ENCODE data around the gene YJU2.

The YJU2 gene

GRCh38 chr19:4297901-4298809 is 51.3 kb downstream of the YJU2 start:
- FAIRE-seq (no peak), DNase-seq (ENCODE audit: low spot score) (no peak)

DNA sequence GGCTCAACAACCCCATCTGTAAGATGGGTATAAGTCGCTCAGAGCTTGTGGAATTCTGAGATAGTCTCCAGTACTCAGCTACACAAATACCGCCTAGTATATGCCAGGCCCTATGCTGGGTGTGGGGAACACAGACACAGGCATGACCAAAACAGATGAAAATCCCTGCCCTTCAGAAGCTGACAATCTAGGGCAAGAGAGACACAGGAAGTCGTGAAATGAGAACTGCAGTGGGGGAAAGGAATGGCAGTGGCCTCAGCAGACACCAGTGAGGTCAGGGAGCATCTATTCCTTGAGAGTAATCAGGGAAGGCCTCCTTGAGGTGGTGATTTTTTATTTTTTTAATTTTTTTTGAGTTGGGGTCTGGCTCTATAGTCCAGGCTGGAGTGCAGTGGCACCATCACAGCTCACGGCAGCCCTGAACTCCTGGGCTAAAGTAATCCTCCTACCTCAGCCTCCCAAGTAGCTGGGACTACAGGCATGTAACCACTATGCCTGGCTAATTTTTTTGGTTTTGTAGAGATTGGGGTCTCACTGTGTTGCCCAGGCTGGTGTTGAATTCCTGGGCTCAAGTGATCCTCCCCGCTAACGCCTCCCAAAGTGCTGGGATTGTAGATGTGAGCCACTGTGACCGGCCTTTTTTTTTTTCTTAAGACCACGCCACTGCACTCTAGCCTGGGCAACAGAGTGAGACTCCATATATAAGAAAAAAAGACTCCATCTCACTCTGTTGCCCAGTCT is 52.1 kb downstream of the YJU2 start:
- DNase-seq (ENCODE audit: low spot score) (no peak), FAIRE-seq (no peak)

- FAIRE-seq, result no peak
Measured at GRCh38 chr19:4300589-4300988, 53.7 kb downstream of the YJU2 start.

DNA sequence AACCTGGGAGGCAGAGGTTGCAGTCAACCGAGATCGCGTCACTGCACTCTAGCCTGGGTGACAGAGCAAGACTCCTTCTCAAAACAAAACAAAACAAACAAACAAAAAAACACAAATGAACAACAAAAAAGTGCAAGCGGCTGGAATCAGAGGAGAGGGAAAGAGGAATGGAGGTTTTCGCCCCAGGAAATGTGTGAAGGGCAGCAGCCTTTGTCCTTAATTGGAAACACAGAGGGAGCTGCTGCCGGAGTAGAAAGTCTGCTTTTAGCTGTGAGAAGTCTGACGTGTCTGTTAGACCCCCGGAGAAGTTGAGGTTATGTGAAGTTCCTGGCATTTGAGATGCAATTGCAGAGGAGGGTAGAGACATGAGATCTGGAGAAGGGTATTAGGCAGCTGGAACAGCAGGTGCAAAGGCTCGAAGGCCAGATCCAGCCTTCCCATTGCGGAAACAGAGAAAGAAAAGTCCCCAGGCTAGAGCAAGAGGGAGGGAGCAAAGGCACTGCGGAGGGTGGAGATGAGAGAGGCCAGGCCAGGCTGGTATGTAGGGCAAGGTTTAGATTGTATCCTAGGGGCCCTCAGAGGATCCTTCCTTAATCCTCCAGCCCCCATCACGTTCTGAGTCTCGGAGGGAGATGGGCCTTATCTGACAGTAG is 54.8 kb downstream of the YJU2 start:
- FAIRE-seq, result no peak
- DNase-seq (ENCODE audit: low spot score), result no peak

More at GRCh38 chr19:4300589-4300988, 53.7 kb downstream of the YJU2 start:
- DNase-seq (ENCODE audit: low spot score), result no peak

DNA sequence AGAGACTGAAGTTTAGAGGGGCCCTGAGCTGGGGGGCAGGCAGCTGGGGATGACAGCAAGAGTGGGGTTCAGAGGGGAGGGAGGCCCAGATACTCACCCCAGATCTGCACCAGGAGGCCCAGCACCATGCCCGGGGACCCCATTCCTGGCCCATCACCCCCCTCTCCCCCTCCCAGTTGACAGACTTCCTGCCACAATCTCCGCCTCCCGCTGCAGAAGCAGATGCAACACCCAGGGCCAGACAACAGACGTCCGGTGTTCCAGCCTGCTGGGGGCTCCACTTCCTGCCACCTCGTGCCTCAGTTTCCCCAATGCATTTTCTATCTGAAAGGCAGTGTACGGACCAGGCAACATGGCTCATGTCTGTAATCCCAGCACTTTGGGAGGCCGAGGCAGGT is 55.4 kb downstream of the YJU2 start, which contains the start of gene TMIGD2:
TSS of gene TMIGD2 (minus strand) at position 147 of the 398 bp plus-strand sequence. CDS start at position 143, 4 bp downstream.
- DNase-seq (ENCODE audit: low spot score) (no peak), FAIRE-seq (no peak)

DNA sequence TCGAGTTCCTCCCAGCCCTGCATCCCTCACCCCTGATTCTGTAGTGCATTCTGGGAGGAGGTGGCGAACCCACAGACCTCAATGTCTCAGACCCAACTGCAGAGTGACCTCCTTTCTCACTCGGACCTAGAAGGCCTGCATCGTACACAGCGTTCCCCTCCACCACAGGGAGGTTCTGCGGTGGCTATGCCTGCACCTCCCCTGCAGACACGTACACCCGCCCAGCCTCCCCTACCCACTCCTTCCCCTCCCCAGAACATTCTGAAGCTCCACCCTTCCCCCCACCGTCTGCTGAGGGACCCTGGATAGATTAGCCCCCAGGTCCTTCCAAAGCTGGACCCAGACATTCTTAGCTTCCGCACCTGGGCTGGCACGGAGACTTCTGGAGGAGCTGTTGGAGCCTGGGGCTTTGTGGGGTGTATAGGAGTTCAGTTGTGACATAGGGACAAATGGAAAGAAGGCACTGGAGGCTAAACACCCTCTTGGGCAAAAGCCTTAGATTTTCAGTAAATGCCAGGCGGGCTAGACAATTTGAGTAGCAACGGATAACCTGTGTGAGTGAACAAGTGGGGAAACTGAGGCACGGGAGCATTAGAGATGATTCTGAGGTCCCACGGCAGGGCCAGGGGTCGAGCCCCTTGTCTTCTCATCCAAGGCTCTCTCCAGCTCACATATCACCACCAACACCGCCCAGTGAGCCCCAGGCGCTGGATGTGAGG is 57.1 kb downstream of the YJU2 start:
- DNase-seq (ENCODE audit: low spot score) (no peak), FAIRE-seq (no peak)

DNA sequence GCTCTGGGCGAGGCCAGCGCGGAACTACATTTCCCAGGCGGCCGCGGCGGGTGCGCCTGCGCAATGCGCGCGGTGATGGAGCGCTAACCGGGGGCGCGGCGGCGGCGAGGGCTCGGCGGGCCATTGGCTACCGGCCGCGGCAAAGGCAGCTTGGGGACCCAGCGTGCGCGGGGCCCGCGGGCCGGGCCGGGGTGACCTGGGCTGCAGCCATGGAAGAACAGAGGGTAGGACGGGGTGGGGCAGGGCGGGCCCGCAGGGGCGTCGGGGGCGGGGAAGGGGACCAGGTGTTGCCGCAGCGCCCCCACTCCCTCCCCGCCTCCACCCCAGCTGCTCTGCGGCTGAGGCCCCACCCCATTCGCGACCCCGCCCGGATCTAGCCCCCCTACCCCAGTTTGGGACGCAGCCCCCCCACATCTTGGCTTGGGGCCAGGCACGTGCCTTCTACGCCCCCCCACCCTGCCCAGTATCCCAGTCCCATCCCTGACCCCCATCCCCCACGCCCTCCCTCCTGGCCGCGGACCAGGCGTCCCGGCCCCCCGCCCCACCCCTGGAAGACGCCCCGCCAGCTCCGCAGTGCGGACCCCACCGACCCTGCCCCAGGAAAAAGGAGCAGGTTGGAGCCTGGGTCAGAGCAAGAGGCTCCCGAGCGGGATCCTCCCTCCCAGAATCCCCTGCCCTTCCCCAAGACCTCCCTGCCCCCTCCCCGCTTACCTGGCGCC is 57.8 kb downstream of the YJU2 start, which contains the start of gene FSD1:
TSS of gene FSD1 (plus strand) at position 61 of the 719 bp plus-strand sequence. CDS start at position 210, 149 bp downstream.
- FAIRE-seq (no peak), DNase-seq (ENCODE audit: low spot score) (no peak)

DNA sequence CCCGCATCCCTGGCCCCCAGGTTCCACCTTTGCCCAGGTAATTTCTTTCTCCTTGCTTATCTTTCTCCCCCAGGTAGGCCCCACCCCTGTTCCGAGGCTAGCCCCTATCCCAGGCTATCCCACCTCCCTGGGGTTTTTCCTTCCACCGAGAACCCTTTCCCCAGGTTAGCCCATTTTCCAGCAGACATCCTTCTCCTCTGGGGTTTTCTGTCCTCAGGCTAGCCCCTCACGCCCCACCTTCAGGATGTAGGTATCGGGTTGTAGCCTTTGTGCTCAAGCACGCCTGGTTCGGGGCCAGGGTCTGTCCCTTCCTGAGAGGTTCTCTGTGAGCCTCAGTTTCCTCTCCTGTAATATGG is 58.4 kb downstream of the YJU2 start:
- no peak for FAIRE-seq
- no peak for DNase-seq (ENCODE audit: low spot score)

GRCh38 chr19:4305659-4306058 is 58.8 kb downstream of the YJU2 start:
- FAIRE-seq (no peak), DNase-seq (ENCODE audit: low spot score) (no peak)

GRCh38 chr19:4310247-4311121 is 63.6 kb downstream of the YJU2 start:
- FAIRE-seq (no peak), DNase-seq (ENCODE audit: low spot score) (no peak)

GRCh38 chr19:4313847-4314490 is 67.1 kb downstream of the YJU2 start:
- DNase-seq (ENCODE audit: low spot score) (no peak), FAIRE-seq (no peak)

DNA sequence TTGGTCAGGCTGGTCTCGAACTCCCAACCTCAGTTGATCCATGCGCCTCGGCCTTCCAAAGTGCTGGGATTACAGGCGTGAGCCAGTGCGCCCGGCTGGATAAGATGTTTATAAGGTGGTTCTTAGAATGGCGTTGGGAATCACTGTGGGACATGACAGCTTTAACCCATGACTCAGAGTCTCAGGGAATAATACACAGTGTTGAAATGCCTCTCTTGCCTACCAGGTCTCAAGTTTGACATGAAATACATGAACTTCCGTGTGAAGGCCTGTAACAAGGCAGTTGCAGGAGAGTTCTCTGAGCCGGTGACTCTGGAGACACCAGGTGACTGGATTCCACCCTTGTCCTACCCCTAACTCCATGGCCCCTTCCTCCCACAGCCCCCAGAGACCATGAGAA is 70.1 kb downstream of the YJU2 start:
- DNase-seq (ENCODE audit: low spot score) (no peak), FAIRE-seq (no peak)

- FAIRE-seq (no peak), DNase-seq (ENCODE audit: low spot score) (no peak)
Measured at GRCh38 chr19:4318460-4318859, 71.6 kb downstream of the YJU2 start.

Data from RCC 7860 (cell line).